ENCODE measurements around the gene MOB3B.
"Not testable (repeated sequence)": the region's sequence is repeated elsewhere in the genome, so short reads cannot be mapped to it uniquely, and the experiment has no call there.

- TF ChIP-seq ZNF785 (tag by site-specific recombination; IDR thresholded peaks at IDR 0.05); KLF9 (tag by site-specific recombination; IDR thresholded peaks at IDR 0.05; ENCODE audit: low read depth); CTCF (tag by site-specific recombination; IDR thresholded peaks at IDR 0.05); ATF2 (tag by site-specific recombination; IDR thresholded peaks at IDR 0.05; ENCODE audit: low read depth); ZFP3 (tag by site-specific recombination; IDR thresholded peaks at IDR 0.05; ENCODE audit: low read depth); ZNF366 (tag by site-specific recombination; conservative IDR thresholded peaks at IDR 0.05); SP2 (tag by site-specific recombination; IDR thresholded peaks at IDR 0.05); ZNF292 (tag by site-specific recombination; IDR thresholded peaks at IDR 0.05; ENCODE audit: borderline replicate concordance, low read depth): not testable (repeated sequence)
Measured at GRCh38 chr9:27500902-27501301, 28.7 kb downstream of the MOB3B start.

Measured in HEK293 (cell line).